ENCODE data around the gene TMEM221.

The TMEM221 gene

GRCh38 chr19:17436874-17437267, 11.6 kb downstream of the TMEM221 start:
- no peak for DNase-seq

- DNase-seq, result no peak
Measured at GRCh38 chr19:17436094-17436873, 12.2 kb downstream of the TMEM221 start.

- no peak for DNase-seq
Measured at GRCh38 chr19:17435218-17435617, 13.2 kb downstream of the TMEM221 start.

GRCh38 chr19:17431417-17431816, 17.1 kb downstream of the TMEM221 start:
- DNase-seq, result no peak

GRCh38 chr19:17429641-17430113, 18.8 kb downstream of the TMEM221 start:
- no peak for DNase-seq

- no peak for DNase-seq
Measured at GRCh38 chr19:17424743-17425365, 23.6 kb downstream of the TMEM221 start.

GRCh38 chr19:17423429-17424208, 24.8 kb downstream of the TMEM221 start:
- no peak for DNase-seq

- DNase-seq, result no peak
Measured at GRCh38 chr19:17421942-17422341, 26.5 kb downstream of the TMEM221 start.

- DNase-seq, result no peak
Measured at GRCh38 chr19:17420475-17420924, 28.0 kb downstream of the TMEM221 start.

- DNase-seq, result peak; percentile 94
Measured at GRCh38 chr19:17419621-17420474, 28.6 kb downstream of the TMEM221 start, which contains the start of gene MVB12A. TSS of gene MVB12A (plus strand) at chr19:17420047. CDS start at chr19:17420136, 89 bp downstream.

GRCh38 chr19:17419154-17419620, 29.3 kb downstream of the TMEM221 start:
- DNase-seq, result no peak

GRCh38 chr19:17418710-17419109, 29.8 kb downstream of the TMEM221 start:
- DNase-seq, result no peak

- DNase-seq, result no peak
Measured at GRCh38 chr19:17415121-17415520, 33.3 kb downstream of the TMEM221 start.

- no peak for DNase-seq
Measured at GRCh38 chr19:17414097-17414496, 34.4 kb downstream of the TMEM221 start.

- DNase-seq, result no peak
Measured at GRCh38 chr19:17411801-17412200, 36.7 kb downstream of the TMEM221 start.

- no peak for DNase-seq
Measured at GRCh38 chr19:17409990-17410389, 38.5 kb downstream of the TMEM221 start.

GRCh38 chr19:17406887-17407196, 41.6 kb downstream of the TMEM221 start:
- no peak for DNase-seq

- no peak for DNase-seq
Measured at GRCh38 chr19:17406046-17406886, 42.2 kb downstream of the TMEM221 start.

- DNase-seq, result no peak
Measured at GRCh38 chr19:17405250-17406045, 43.0 kb downstream of the TMEM221 start, which contains the start of gene BST2. TSS of gene BST2 (minus strand) at chr19:17405630. CDS start at chr19:17405575, 55 bp downstream.

GRCh38 chr19:17404621-17405249, 43.7 kb downstream of the TMEM221 start:
- DNase-seq, result no peak

All from NCI-H2081 treated with DMSO at 0.1 percent for 48 hours (cell line).